CD14-positive monocyte (primary cell): Measurements from ENCODE around the gene HSP90AA1. TPM values are rescaled to one million over a fixed set of nuclear protein-coding genes. Genes with fewer than 3 reads are reported as not detected.

ENCODE experiments used
- DNase-seq, 3 donors: peaks; one replicate each; pipeline ENCODE4 v3.0.0-alpha.2; 2011 to 2022
- H2AFZ ChIP-seq: 2 replicates; pipeline ENCODE4 v1.6.0; 2012; ENCODE audit warnings: mild to moderate bottlenecking, low read depth, low read length, inconsistent platforms; ENCODE audit not compliant: insufficient read depth, poor library complexity, severe bottlenecking
- H3K27ac ChIP-seq, 2 donors: 1 replicate in 1 of 2; 2 replicates in 1 of 2; pipeline ENCODE4 v1.5.1; 2012 to 2013; ENCODE audit warnings: low read length in 2 of 2, control low read depth in 1 of 2, inconsistent platforms in 1 of 2, low read depth in 1 of 2, mild to moderate bottlenecking in 1 of 2
- H3K27me3 ChIP-seq, 2 donors: one replicate each; pipeline versions ENCODE4 v1.6.0 to v1.6.1; 2011 to 2013; ENCODE audit warnings: low read length in 2 of 2; ENCODE audit not compliant: control insufficient read depth in 2 of 2, insufficient read depth in 2 of 2
- H3K36me3 ChIP-seq, 2 donors: replicated peaks in 1 of 2; 1 replicate in 1 of 2; 2 replicates in 1 of 2; pipeline versions ENCODE4 v1.5.1 to v1.6.1; 2012 to 2013; ENCODE audit warnings: low read length in 2 of 2, control low read depth in 1 of 2, inconsistent platforms in 1 of 2, mild to moderate bottlenecking in 1 of 2; ENCODE audit not compliant: insufficient read depth in 2 of 2, control insufficient read depth in 1 of 2
- H3K4me1 ChIP-seq, 2 donors: 1 replicate in 1 of 2; 2 replicates in 1 of 2; pipeline versions ENCODE4 v1.5.1 to v1.6.1; 2012 to 2013; ENCODE audit warnings: low read length in 2 of 2, control low read depth in 1 of 2, inconsistent platforms in 1 of 2, mild to moderate bottlenecking in 1 of 2, moderate library complexity in 1 of 2; ENCODE audit not compliant: insufficient read depth in 2 of 2, control insufficient read depth in 1 of 2
- H3K4me2 ChIP-seq: replicated peaks from 2 replicates; pipeline ENCODE3; 2012; ENCODE audit warnings: low read length, moderate library complexity, mild to moderate bottlenecking; ENCODE audit not compliant: poor library complexity, severe bottlenecking; ENCODE audit errors: extremely low read depth
- H3K4me3 ChIP-seq, 3 experiments: fragments of 200-600 bp in 1 of 3; sonication (generic) in 1 of 3; replicated peaks in 1 of 3; 1 replicate in 2 of 3; 2 replicates in 1 of 3; pipeline ENCODE4 v1.5.1; 2011 to 2013; ENCODE audit warnings: low read length in 3 of 3, mild to moderate bottlenecking in 3 of 3, control low read depth in 2 of 3, low read depth in 2 of 3, inconsistent platforms in 1 of 3, moderate library complexity in 1 of 3
- H3K79me2 ChIP-seq: 2 replicates; pipeline ENCODE4 v1.6.0; 2012; ENCODE audit warnings: mild to moderate bottlenecking, control low read depth, inconsistent platforms, low read length, moderate library complexity; ENCODE audit not compliant: insufficient read depth
- H3K9ac ChIP-seq: 2 replicates; pipeline ENCODE4 v1.6.0; 2017; ENCODE audit warnings: low read length, mild to moderate bottlenecking; ENCODE audit not compliant: insufficient read depth, poor library complexity, severe bottlenecking
- H3K9me3 ChIP-seq, 2 donors: replicated peaks in 1 of 2; 1 replicate in 1 of 2; 2 replicates in 1 of 2; pipeline versions ENCODE4 v1.5.1 to v1.6.1; 2012 to 2013; ENCODE audit warnings: low read length in 2 of 2, control low read depth in 1 of 2; ENCODE audit not compliant: control insufficient read depth in 1 of 2, insufficient read depth in 1 of 2
- H4K20me1 ChIP-seq: 2 replicates; pipeline ENCODE4 v1.6.0; 2012; ENCODE audit warnings: mild to moderate bottlenecking, low read length, control low read depth, moderate library complexity; ENCODE audit not compliant: insufficient read depth
- H3K27ac Mint-ChIP-seq, 7 donors: one replicate each; pipeline ENCODE4 v1.8.0; 2020; ENCODE audit warnings: mild to moderate bottlenecking in 7 of 7, mixed read lengths in 7 of 7, moderate library complexity in 6 of 7, inconsistent platforms in 2 of 7
- H3K27me3 Mint-ChIP-seq, 3 donors: one replicate each; pipeline ENCODE4 v1.8.0; 2021 to 2022; ENCODE audit warnings: low read depth in 3 of 3, mild to moderate bottlenecking in 3 of 3, mixed read lengths in 3 of 3, moderate library complexity in 3 of 3, inconsistent platforms in 1 of 3
- H3K36me3 Mint-ChIP-seq, 2 donors: one replicate each; pipeline ENCODE4 v1.8.0; 2020; ENCODE audit warnings: mixed read lengths in 2 of 2, inconsistent platforms in 1 of 2, mild to moderate bottlenecking in 1 of 2
- H3K4me1 Mint-ChIP-seq: one replicate; pipeline ENCODE4 v1.8.0; 2020; ENCODE audit warnings: mild to moderate bottlenecking, mixed read lengths
- H3K4me3 Mint-ChIP-seq, 2 donors: one replicate each; pipeline ENCODE4 v1.8.0; 2020; ENCODE audit warnings: mild to moderate bottlenecking in 2 of 2, mixed read lengths in 2 of 2, moderate library complexity in 1 of 2
- H3K9me3 Mint-ChIP-seq, 7 donors: one replicate each; pipeline ENCODE4 v1.8.0; 2020 to 2022; ENCODE audit warnings: mixed read lengths in 7 of 7, mild to moderate bottlenecking in 6 of 7, moderate library complexity in 6 of 7, inconsistent platforms in 2 of 7
- WGBS: methylation state at CpG from one replicate; pipeline ENCODE4 v1.1.5; 2013; ENCODE audit warnings: missing lambda C conversion rate; ENCODE audit not compliant: insufficient coverage; 5-methylcytosine and 5-hydroxymethylcytosine counted together
- intact Hi-C, 2 donors: fragments of 100-400 bp; cut with micrococcal nuclease; formaldehyde crosslinking; loops; one replicate each; pipeline versions ENCODE4 v1.15.0 to v1.15.1; 2023
- polyA plus RNA-seq, 3 donors: library from polyadenylated mRNA; depleted of rRNA in 1 of 3; unstranded in 2 of 3; stranded (reverse) in 1 of 3; fragments of 300-500 nt in 2 of 3; fragments of >200 nt in 1 of 3; fragmentation: Illumina TruSeq in 2 of 3; gene quantifications; 1 replicate in 2 of 3; 2 replicates in 1 of 3; pipeline ENCODE4 v1.2.3, GENCODE V29; 2012 to 2021
- TF ChIP-seq, protein P1 (sequence below): fragments of 200-600 bp; IDR thresholded peaks from one replicate; pipeline ENCODE4 v1.8.0; 2022; ENCODE audit warnings: antibody characterized with exemption, mild to moderate bottlenecking

HSP90AA1 gene
- polyA plus RNA-seq, 3 donors = 149 to 211 (median 180) TPM

DNA sequence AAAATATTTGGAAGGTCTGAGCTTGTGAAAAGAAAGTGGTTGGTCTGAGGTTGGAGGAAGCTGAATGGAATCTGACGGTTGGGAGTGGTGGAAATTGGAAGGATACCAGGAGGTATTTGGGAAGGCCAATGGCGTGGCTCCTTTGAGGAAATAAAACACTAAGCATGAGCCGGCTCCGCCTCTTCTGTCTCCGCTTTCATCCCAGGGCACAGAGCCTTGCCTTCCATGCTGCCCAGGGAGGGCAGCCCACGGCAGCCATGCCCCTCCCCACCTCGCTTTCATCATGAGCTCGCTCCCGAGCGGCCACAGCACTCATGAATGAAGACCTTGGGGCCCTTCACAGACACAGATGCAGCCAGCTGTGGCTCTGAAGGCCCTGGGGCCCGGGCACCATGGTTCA is 36.2 kb downstream of the HSP90AA1 start:
- peaks cover 55 to 77% of the 10 kb centered on the region in 2 donors for H3K36me3 ChIP-seq
- Mint-ChIP-seq H3K27me3 (peaks cover 0 to 3% (median 0%) of the 10 kb centered on the region in 3 donors), H3K36me3 (peaks cover 55 to 90% of the 10 kb centered on the region in 2 donors), H3K9me3 (no peaks in the 10 kb centered on the region), H3K4me1 (no peaks in the 10 kb centered on the region), H3K27ac (no peak overlapping the region), H3K4me3 (no peak overlapping the region)
- no peak for DNase-seq
- no peaks in the 10 kb centered on the region for H3K9me3 ChIP-seq
- no peak overlapping the region for H3K4me3 ChIP-seq
- 96% methylated on average over 10 of the region's 11 CpGs for WGBS
- TF ChIP-seq, protein P1, sequence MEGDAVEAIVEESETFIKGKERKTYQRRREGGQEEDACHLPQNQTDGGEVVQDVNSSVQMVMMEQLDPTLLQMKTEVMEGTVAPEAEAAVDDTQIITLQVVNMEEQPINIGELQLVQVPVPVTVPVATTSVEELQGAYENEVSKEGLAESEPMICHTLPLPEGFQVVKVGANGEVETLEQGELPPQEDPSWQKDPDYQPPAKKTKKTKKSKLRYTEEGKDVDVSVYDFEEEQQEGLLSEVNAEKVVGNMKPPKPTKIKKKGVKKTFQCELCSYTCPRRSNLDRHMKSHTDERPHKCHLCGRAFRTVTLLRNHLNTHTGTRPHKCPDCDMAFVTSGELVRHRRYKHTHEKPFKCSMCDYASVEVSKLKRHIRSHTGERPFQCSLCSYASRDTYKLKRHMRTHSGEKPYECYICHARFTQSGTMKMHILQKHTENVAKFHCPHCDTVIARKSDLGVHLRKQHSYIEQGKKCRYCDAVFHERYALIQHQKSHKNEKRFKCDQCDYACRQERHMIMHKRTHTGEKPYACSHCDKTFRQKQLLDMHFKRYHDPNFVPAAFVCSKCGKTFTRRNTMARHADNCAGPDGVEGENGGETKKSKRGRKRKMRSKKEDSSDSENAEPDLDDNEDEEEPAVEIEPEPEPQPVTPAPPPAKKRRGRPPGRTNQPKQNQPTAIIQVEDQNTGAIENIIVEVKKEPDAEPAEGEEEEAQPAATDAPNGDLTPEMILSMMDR = no peak
- intact Hi-C loops = no loop called here
- no peaks in the 10 kb centered on the region for H3K4me1 ChIP-seq
- no peak overlapping the region for H3K4me2 ChIP-seq
- peaks cover 4% of the 10 kb centered on the region for H4K20me1 ChIP-seq
- H3K9ac ChIP-seq = no peak overlapping the region
- H3K79me2 ChIP-seq = no peaks in the 10 kb centered on the region
- H3K27me3 ChIP-seq = no peaks in the 10 kb centered on the region
- H2AFZ ChIP-seq = no peak overlapping the region
- no peak overlapping the region for H3K27ac ChIP-seq

DNA sequence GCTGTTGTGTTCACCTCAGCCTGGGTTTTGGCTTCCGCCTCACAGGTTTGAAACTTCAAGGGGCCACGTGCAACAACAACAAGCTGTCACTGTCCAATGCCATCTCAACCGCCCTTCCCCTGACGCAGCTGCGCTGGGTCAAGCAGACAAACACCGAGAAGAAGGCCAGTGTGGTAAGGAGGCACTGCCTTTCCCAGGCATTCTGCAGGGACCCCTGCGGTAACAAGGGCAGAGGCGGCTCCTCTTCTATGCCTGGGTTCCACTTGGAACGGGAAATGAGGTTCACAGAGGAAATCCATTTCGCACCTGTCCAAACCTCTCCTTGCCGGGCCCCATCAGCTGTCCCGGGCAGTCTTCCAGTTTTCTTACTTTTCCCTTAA is 36.8 kb downstream of the HSP90AA1 start:
- H3K4me3 ChIP-seq = no peak overlapping the region
- TF ChIP-seq, protein P1 = no peak
- DNase-seq = no peak
- no peak overlapping the region for H3K9ac ChIP-seq
- H3K36me3 ChIP-seq = peaks cover 59 to 83% of the 10 kb centered on the region in 2 donors
- WGBS = 100% methylated on average over 11 of the region's 12 CpGs
- intact Hi-C loops = no loop called here
- peaks cover 56 to 90% of the 10 kb centered on the region in 2 donors for H3K36me3 Mint-ChIP-seq
- H3K27me3 Mint-ChIP-seq = peaks cover 0 to 3% (median 0%) of the 10 kb centered on the region in 3 donors
- H3K4me1 ChIP-seq = no peaks in the 10 kb centered on the region
- no peaks in the 10 kb centered on the region for H3K9me3 ChIP-seq
- H4K20me1 ChIP-seq = peaks cover 4% of the 10 kb centered on the region
- no peak overlapping the region for H2AFZ ChIP-seq
- no peaks in the 10 kb centered on the region for H3K4me1 Mint-ChIP-seq
- H3K4me2 ChIP-seq = no peak overlapping the region
- H3K4me3 Mint-ChIP-seq = no peak overlapping the region
- H3K27ac ChIP-seq = no peak overlapping the region
- no peaks in the 10 kb centered on the region for H3K9me3 Mint-ChIP-seq
- H3K27me3 ChIP-seq = no peaks in the 10 kb centered on the region
- H3K27ac Mint-ChIP-seq = peak overlapping the region in 2 of 7 donors; percentile 6 to 50
- H3K79me2 ChIP-seq = no peaks in the 10 kb centered on the region
